ENCODE data around the gene TM9SF1. TPM values are rescaled to one million over a fixed set of nuclear protein-coding genes. Genes with fewer than 3 reads are reported as not detected.

The TM9SF1 gene
- total and polyA plus RNA-seq, 2 of the 13 experiments (the other 11 are each of a cell fraction or from before 2014, with no cell fraction given): 83.2 to 110 TPM

- TF ChIP-seq ZNF138 (CRISPR knock-in tag; IDR thresholded peaks at IDR 0.05; ENCODE audit: low read depth) (peak; percentile 100), RERE (CRISPR knock-in tag; IDR thresholded peaks at IDR 0.05; ENCODE audit: low read depth) (no peak; the same call in 1 of the 2 replicates), AKNA (CRISPR knock-in tag; IDR thresholded peaks at IDR 0.05; ENCODE audit: borderline replicate concordance) (peak; percentile 96), HMGXB4 (CRISPR knock-in tag; IDR thresholded peaks at IDR 0.05; ENCODE audit: borderline replicate concordance in 1 of 2, low read depth in 1 of 2) (peak; percentile 99 to 100), NFATC3 (CRISPR knock-in tag; IDR thresholded peaks at IDR 0.05) (peak; percentile 99), HNRNPH1 (optimal IDR thresholded peaks at IDR 0.05; ENCODE audit: low read depth, low read length) (no peak), ZNF646 (CRISPR knock-in tag; IDR thresholded peaks at IDR 0.05) (peak; percentile 78)
Measured at GRCh38 chr14:24195186-24196070, at the start of gene TM9SF1 (continued).
